HUDEP-2 (cell line): ENCODE measurements around the gene GRIK3.

Experiments used
- DNase-seq, 76 experiments: peaks; one replicate each; lab custom pipeline; 2025; ENCODE audit not compliant: unreplicated experiment in 76 of 76; lab: John Stamatoyannopoulos, UW

GRIK3 gene

GRCh38 chr1:36839485-36839884 lies 194.8 kb downstream of the GRIK3 start:
- no peak for DNase-seq

GRCh38 chr1:36838888-36839287 lies 195.4 kb downstream of the GRIK3 start:
- no peak for DNase-seq

GRCh38 chr1:36836916-36837315 lies 197.4 kb downstream of the GRIK3 start:
- DNase-seq, result no peak

GRCh38 chr1:36836196-36836883 lies 198.0 kb downstream of the GRIK3 start:
- no peak for DNase-seq

GRCh38 chr1:36835696-36836095 lies 198.6 kb downstream of the GRIK3 start:
- DNase-seq, result no peak

- DNase-seq, result no peak
Observed at GRCh38 chr1:36835017-36835695, 199.2 kb downstream of the GRIK3 start.

- no peak for DNase-seq
Observed at GRCh38 chr1:36834586-36834985, 199.7 kb downstream of the GRIK3 start.

GRCh38 chr1:36831186-36831810 lies 203.0 kb downstream of the GRIK3 start:
- DNase-seq, result no peak

- no peak for DNase-seq
Observed at GRCh38 chr1:36829961-36830360, 204.4 kb downstream of the GRIK3 start.

- no peak for DNase-seq
Observed at GRCh38 chr1:36829066-36829465, 205.2 kb downstream of the GRIK3 start.

- no peak for DNase-seq
Observed at GRCh38 chr1:36825226-36825625, 209.1 kb downstream of the GRIK3 start.

GRCh38 chr1:36824390-36824861 lies 209.9 kb downstream of the GRIK3 start:
- DNase-seq, result no peak

- DNase-seq, result no peak
Observed at GRCh38 chr1:36822648-36823047, 211.7 kb downstream of the GRIK3 start.

GRCh38 chr1:36821386-36821785 lies 212.9 kb downstream of the GRIK3 start:
- no peak for DNase-seq

GRCh38 chr1:36818771-36819170 lies 215.5 kb downstream of the GRIK3 start:
- DNase-seq, result no peak

GRCh38 chr1:36816348-36816747 lies 218.0 kb downstream of the GRIK3 start:
- no peak for DNase-seq

- no peak for DNase-seq
Observed at GRCh38 chr1:36814774-36815173, 219.5 kb downstream of the GRIK3 start.

- DNase-seq, result no peak
Observed at GRCh38 chr1:36814083-36814482, 220.2 kb downstream of the GRIK3 start.

GRCh38 chr1:36807262-36807661 lies 227.1 kb downstream of the GRIK3 start:
- DNase-seq, result no peak

GRCh38 chr1:36805979-36806640 lies 228.2 kb downstream of the GRIK3 start:
- no peak for DNase-seq

- DNase-seq, result no peak
Observed at GRCh38 chr1:36804669-36805314, 229.5 kb downstream of the GRIK3 start.
